Stimulated activated CD8-positive, alpha-beta memory T cell treated with anti-CD3 and anti-CD28 coated beads, Interleukin-4, amount 100 ng/mL, for 24 hours (primary cell): ENCODE measurements around the gene PAEP.
"Not testable (repeated sequence)": the region's sequence is repeated elsewhere in the genome, so short reads cannot be mapped to it uniquely, and the experiment has no call there.

Experiments
- DNase-seq: peaks from one replicate; pipeline ENCODE4 v3.0.0-alpha.2; 2020; ENCODE audit warnings: low read depth

The PAEP gene

GRCh38 chr9:135526089-135526729 lies 35.3 kb upstream of the PAEP start:
- DNase-seq, result no peak

GRCh38 chr9:135526730-135527571 lies 34.6 kb upstream of the PAEP start:
- no peak for DNase-seq

GRCh38 chr9:135528842-135529435 lies 32.6 kb upstream of the PAEP start:
- not testable (repeated sequence) for DNase-seq

GRCh38 chr9:135530146-135530545 lies 31.4 kb upstream of the PAEP start:
- DNase-seq, result no peak

GRCh38 chr9:135531096-135531495 lies 30.5 kb upstream of the PAEP start:
- DNase-seq, result no peak

- no peak for DNase-seq
Measured at GRCh38 chr9:135533113-135533512, 28.4 kb upstream of the PAEP start.

- no peak for DNase-seq
Measured at GRCh38 chr9:135533674-135534073, 27.9 kb upstream of the PAEP start.

GRCh38 chr9:135534192-135534711 lies 27.3 kb upstream of the PAEP start:
- DNase-seq, result not testable (repeated sequence)

GRCh38 chr9:135534826-135535225 lies 26.7 kb upstream of the PAEP start:
- DNase-seq, result not testable (repeated sequence)

- DNase-seq, result not testable (repeated sequence)
Measured at GRCh38 chr9:135535631-135536030, 25.9 kb upstream of the PAEP start.

- no peak for DNase-seq
Measured at GRCh38 chr9:135536216-135536615, 25.3 kb upstream of the PAEP start.

- not testable (repeated sequence) for DNase-seq
Measured at GRCh38 chr9:135543262-135543894, 18.2 kb upstream of the PAEP start.

GRCh38 chr9:135544981-135545635 lies 16.4 kb upstream of the PAEP start:
- no peak for DNase-seq

- DNase-seq, result not testable (repeated sequence)
Measured at GRCh38 chr9:135545646-135546176, 15.8 kb upstream of the PAEP start, which contains the start of gene OBP2A. TSS of gene OBP2A (plus strand) at chr9:135546126. CDS start at chr9:135546181, 55 bp downstream.

GRCh38 chr9:135546792-135547617 lies 14.6 kb upstream of the PAEP start:
- DNase-seq, result not testable (repeated sequence)

- no peak for DNase-seq
Measured at GRCh38 chr9:135547756-135548736, 13.5 kb upstream of the PAEP start.

- not testable (repeated sequence) for DNase-seq
Measured at GRCh38 chr9:135549478-135550343, 11.8 kb upstream of the PAEP start.

GRCh38 chr9:135550344-135550918 lies 11.1 kb upstream of the PAEP start:
- no peak for DNase-seq
